Measurements from ENCODE around the gene TPD52L3.

The TPD52L3 gene

GRCh38 chr9:6330958-6331634, 2.9 kb downstream of the TPD52L3 start (continued):
- TF ChIP-seq PPARA (CRISPR knock-in tag; IDR thresholded peaks at IDR 0.05; ENCODE audit: borderline replicate concordance) (no peak), ZNF8 (CRISPR knock-in tag; IDR thresholded peaks at IDR 0.05) (no peak), ZFP30 (CRISPR knock-in tag; IDR thresholded peaks at IDR 0.05) (no peak)

GRCh38 chr9:6334305-6334704, 6.1 kb downstream of the TPD52L3 start:
- no peak for ATAC-seq

GRCh38 chr9:6348766-6349165, 20.6 kb downstream of the TPD52L3 start:
- no peak for ATAC-seq
- no peak for TF ChIP-seq ZNF70 (CRISPR knock-in tag; IDR thresholded peaks at IDR 0.05)
- TF ChIP-seq ZFP3 (CRISPR knock-in tag; IDR thresholded peaks at IDR 0.05) = no peak
- TF ChIP-seq ZC3H10 (CRISPR knock-in tag; IDR thresholded peaks at IDR 0.05) = no peak
- TF ChIP-seq BACH2 (CRISPR knock-in tag; IDR thresholded peaks at IDR 0.05; ENCODE audit: borderline replicate concordance) = no peak
- TF ChIP-seq TSHZ2 (CRISPR knock-in tag; IDR thresholded peaks at IDR 0.05) = no peak
- no peak for TF ChIP-seq ISL1 (CRISPR knock-in tag; IDR thresholded peaks at IDR 0.05)
- TF ChIP-seq ZNF8 (CRISPR knock-in tag; IDR thresholded peaks at IDR 0.05) = no peak
- no peak for TF ChIP-seq TOX (CRISPR knock-in tag; IDR thresholded peaks at IDR 0.05; ENCODE audit: borderline replicate concordance)

More at GRCh38 chr9:6334305-6334704, 6.1 kb downstream of the TPD52L3 start:
- no peak for TF ChIP-seq RARB (CRISPR knock-in tag; IDR thresholded peaks at IDR 0.05)
- TF ChIP-seq ZFP30 (CRISPR knock-in tag; IDR thresholded peaks at IDR 0.05) = no peak
- no peak for TF ChIP-seq BACH2 (CRISPR knock-in tag; IDR thresholded peaks at IDR 0.05; ENCODE audit: borderline replicate concordance)
- TF ChIP-seq ZC3H10 (CRISPR knock-in tag; IDR thresholded peaks at IDR 0.05) = no peak
- no peak for TF ChIP-seq ISL1 (CRISPR knock-in tag; IDR thresholded peaks at IDR 0.05)
- TF ChIP-seq SNAI2 (CRISPR knock-in tag; IDR thresholded peaks at IDR 0.05) = no peak
- no peak for TF ChIP-seq GLIS3 (CRISPR knock-in tag; IDR thresholded peaks at IDR 0.05)
- no peak for TF ChIP-seq ZNF8 (CRISPR knock-in tag; IDR thresholded peaks at IDR 0.05)
- TF ChIP-seq PPARA (CRISPR knock-in tag; IDR thresholded peaks at IDR 0.05; ENCODE audit: borderline replicate concordance) = no peak
- TF ChIP-seq OSR1 (CRISPR knock-in tag; IDR thresholded peaks at IDR 0.05) = no peak
- no peak for TF ChIP-seq POU6F1 (CRISPR knock-in tag; IDR thresholded peaks at IDR 0.05; ENCODE audit: borderline replicate concordance, low read depth)
- no peak for TF ChIP-seq ESRRG (CRISPR knock-in tag; IDR thresholded peaks at IDR 0.05)
- no peak for TF ChIP-seq CSDC2 (CRISPR knock-in tag; IDR thresholded peaks at IDR 0.05)
- TF ChIP-seq PATZ1 (CRISPR knock-in tag; IDR thresholded peaks at IDR 0.05; ENCODE audit: borderline replicate concordance) = no peak
- no peak for TF ChIP-seq TSHZ2 (CRISPR knock-in tag; IDR thresholded peaks at IDR 0.05)
- no peak for TF ChIP-seq ARNTL (CRISPR knock-in tag; IDR thresholded peaks at IDR 0.05; ENCODE audit: borderline replicate concordance, low read depth)
- no peak for TF ChIP-seq CSRNP3 (CRISPR knock-in tag; IDR thresholded peaks at IDR 0.05)

All from SK-N-SH treated with all-trans-retinoic acid at 6 μM for 48 hours (cell line).